Posterior vena cava (tissue), 2 donors: Measurements from ENCODE around the gene AKAP9. TPM values are rescaled to one million over a fixed set of nuclear protein-coding genes. Genes with fewer than 3 reads are reported as not detected.
"Not testable (repeated sequence)": the region's sequence is repeated elsewhere in the genome, so short reads cannot be mapped to it uniquely, and the experiment has no call there.

ENCODE experiments used
- DNase-seq: peaks from one replicate; pipeline ENCODE4 v3.0.0-alpha.2; 2020; ENCODE audit warnings: low spot score
- intact Hi-C, 2 donors: fragments of 100-400 bp; cut with DNase I; formaldehyde crosslinking; loops; one replicate each; pipeline versions ENCODE4 v1.14.1 to v1.14.2; 2022 to 2023
- total RNA-seq, 2 donors: library from RNA; stranded (reverse); fragmentation: NEBNext Ultra II Directional; extraction: Animal tissue kit (Norgen Biotek cat#: 25700); gene quantifications; one replicate each; pipeline ENCODE4 v1.2.1, GENCODE V29; 2021
- donor health status: DM: yes; HTN: yes; CAD: no.
- donor health status: DM: yes; HTN: yes; CAD: no.

Gene AKAP9
- total RNA-seq, 2 donors from 2014 or later, result 45.1 to 46.9 TPM

DNA sequence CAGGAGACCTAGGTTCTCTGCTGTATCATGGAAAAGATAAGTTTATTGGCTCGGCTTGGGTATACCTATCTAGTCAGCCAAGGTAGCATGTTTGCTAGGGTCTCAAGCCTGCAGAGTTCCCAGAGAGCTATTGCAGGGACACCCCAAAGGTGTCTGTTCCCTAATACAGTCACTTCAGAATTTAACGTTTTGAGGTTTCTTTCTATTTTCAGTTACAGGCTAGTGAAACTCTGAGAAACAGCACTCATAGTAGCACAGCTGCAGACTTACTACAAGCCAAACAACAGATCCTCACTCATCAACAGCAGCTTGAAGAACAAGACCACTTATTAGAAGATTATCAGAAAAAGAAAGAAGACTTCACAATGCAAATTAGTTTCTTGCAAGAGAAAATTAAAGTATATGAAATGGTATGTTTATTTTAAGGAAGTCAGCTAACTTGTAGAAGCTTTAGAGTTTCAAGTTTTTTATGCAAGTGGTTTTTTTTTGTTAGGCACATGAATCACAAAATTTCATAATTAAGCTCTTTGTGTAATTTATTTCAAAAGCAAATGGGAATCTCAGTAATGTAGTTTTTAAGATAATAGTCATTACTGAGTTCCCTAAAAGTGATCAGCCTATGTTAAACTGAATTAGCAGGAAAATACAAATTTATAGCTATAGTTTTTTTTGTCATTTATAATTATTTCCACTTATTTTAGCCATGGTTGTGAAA lies 54.9 kb downstream of the AKAP9 start:
- intact Hi-C loops, result no loop called here
- DNase-seq, result no peak

DNA sequence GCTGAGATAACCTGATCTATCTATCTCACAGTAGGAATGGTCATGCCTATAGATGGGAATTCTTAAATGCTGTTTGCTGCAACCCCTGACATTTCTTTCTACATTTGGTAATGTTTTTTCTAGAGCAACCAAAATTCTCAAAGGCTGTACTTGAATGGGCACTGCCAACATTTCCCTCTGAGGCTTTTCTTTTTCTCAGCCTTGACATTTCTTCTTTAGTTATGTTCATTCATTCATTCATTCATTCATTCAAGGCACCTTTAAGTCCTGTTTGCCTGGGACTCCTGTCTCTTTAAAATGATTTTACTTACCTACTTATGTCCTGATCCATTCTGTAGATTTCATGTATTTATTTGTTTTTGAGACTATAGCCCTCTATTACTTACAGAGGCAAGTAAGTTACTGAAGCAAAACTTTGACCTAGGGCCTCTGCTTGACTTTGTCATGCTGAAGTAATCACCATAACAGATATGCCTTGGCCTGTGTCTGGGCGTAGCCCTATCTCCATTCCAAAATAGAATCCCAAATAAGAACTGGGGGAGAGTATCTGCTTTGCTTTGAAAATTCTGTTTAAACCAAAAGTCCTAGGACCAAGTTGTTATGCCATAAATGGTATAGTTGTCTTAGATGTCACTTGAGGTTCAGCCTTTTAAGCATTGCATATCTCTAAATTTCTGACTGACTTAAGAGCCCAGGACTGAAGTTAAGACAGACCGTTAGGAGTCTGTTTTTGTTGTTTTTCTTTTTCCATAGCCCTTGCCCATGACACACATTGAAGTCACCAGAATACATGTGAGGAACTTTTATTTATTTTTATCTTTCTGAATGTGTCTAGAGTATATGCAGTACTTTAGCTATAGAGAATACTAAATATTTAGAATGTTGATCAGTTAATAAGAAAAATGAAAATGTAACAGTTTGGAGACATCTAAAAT lies 59.2 kb downstream of the AKAP9 start:
- DNase-seq, result no peak
- intact Hi-C loops, result no loop called here

DNA sequence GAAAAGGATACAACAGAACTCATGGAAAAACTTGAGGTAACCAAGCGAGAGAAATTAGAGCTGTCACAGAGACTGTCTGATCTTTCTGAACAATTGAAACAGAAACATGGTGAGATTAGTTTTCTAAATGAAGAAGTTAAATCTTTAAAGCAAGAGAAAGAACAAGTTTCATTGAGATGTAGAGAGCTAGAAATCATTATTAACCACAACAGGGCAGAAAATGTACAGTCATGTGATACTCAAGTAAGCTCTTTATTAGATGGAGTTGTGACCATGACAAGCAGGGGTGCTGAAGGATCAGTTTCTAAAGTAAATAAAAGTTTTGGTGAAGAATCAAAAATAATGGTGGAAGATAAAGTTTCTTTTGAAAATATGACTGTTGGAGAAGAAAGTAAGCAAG lies 62.1 kb downstream of the AKAP9 start:
- intact Hi-C loops, result no loop called here
- no peak for DNase-seq

- intact Hi-C loops, result no loop called here
- DNase-seq, result no peak
Observed at GRCh38 chr7:92006046-92006445, 65.4 kb downstream of the AKAP9 start.

DNA sequence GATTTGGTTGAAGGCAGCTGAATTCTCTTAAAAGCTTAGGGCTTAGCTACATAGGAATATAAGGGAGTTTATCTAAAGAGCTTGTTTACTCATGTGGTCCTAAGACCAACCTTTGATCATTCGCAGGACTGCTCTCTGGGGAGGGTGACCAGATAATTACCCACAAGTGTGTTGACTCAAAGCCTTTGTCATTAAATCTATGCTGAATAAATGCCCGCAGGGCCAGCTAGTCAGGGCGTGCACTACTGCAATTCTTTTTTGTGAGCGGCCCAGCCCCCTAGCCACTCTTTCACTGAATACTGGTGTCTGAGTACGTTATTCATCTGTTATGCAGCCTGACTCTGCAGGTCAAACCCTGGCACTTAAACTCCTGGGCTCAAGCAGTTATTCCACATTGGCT lies 69.6 kb downstream of the AKAP9 start:
- no peak for DNase-seq

DNA sequence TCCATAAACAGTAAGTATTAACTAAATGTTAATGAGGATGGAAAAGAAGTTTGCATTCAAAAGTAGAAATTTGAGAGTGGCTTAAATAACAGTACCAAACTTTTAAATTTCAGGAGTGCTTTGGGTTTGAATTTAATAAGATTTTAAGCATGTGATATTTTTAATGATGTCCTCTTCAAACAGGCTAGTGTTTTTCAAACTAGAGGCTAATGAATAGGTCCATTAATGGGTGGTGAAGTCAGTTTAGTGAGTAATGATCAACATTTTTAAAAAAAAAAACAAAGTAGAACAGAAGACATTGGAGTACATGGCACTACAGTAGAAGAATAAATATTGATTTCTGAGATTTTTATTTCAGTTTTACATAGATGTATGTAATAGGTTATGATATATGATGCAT lies 72.9 kb downstream of the AKAP9 start:
- no peak for DNase-seq
- intact Hi-C loops, result no loop called here

More for the DNA sequence above, 69.6 kb downstream of the AKAP9 start:
- intact Hi-C loops, result no loop called here

DNA sequence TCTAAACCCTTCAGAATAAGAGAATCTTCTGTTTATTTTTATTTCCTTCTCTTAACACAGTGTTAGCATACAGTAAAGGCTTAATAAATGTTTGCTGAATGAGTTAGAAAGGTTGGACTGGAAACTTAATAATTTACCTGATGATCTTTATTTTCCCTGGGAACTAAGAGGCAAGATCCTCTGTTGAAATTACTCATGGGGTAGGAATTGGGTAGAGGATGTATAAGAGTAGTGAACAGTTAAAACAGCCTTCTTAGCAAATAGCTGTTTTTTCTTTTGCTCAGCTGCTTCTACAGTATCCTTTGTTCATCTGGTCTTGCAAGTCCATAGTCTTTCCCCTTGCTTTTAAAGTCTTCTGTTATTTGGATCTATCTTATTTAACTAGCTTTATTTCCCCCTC lies 80.0 kb downstream of the AKAP9 start:
- DNase-seq, result no peak
- intact Hi-C loops, result no loop called here

GRCh38 chr7:92025260-92025659 lies 84.6 kb downstream of the AKAP9 start:
- intact Hi-C loops, result no loop called here
- DNase-seq, result no peak

DNA sequence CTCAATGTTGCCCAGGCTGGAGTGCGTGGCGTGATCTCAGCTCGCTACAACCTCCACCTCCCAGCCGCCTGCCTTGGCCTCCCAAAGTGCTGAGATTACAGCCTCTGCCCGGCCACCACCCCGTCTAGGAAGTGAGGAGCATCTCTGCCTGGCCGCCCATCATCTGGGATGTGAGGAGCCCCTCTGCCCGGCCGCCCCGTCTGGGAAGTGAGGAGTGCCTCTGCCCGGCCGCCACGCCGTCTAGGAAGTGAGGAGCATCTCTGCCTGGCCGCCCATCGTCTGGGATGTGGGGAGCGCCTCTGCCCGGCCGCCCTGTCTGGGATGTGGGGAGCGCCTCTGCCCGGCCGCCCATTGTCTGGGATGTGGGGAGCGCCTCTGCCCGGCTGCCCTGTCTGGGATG lies 86.0 kb downstream of the AKAP9 start:
- DNase-seq, intact Hi-C loops: not testable (repeated sequence)

DNA sequence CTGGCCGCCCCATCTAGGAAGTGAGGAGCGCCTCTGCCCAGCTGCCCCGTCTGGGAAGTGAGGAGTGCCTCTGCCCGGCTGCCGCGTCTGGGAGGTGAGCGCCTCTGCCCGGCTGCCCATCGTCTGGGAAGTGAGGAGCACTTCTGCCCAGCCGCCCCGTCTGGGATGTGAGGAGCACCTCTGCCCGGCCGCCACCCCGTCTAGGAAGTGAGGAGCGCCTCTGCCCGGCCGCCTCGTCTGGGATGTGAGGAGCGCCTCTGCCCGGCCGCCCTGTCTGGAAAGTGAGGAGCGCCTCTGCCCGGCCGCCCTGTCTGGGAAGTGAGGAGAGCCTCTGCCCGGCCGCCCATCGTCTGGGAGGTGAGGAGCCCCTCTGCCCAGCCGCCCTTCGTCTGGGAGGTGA lies 86.5 kb downstream of the AKAP9 start:
- intact Hi-C loops, DNase-seq: not testable (repeated sequence)

- DNase-seq, result no peak
- intact Hi-C loops, result no loop called here
Observed at GRCh38 chr7:92028226-92028625, 87.6 kb downstream of the AKAP9 start.

DNA sequence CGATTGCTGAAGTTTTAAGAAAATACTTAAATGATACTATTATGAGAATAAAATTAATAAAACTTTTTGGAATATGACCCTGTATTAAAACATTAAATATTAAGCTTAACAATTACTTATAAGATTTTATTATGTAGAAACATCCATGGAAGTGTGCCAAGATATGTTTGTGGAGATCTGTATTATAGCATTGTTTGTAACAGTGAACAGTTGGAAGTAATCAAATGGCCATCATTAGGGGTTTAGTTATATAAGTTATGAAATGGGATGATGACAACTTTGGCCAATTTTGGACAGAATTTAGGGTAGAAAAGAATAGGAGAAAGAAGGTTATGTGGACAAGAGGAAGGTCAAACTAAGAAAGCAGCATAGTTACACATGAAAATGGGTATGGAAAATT lies 88.0 kb downstream of the AKAP9 start:
- intact Hi-C loops, result no loop called here
- DNase-seq, result no peak

DNA sequence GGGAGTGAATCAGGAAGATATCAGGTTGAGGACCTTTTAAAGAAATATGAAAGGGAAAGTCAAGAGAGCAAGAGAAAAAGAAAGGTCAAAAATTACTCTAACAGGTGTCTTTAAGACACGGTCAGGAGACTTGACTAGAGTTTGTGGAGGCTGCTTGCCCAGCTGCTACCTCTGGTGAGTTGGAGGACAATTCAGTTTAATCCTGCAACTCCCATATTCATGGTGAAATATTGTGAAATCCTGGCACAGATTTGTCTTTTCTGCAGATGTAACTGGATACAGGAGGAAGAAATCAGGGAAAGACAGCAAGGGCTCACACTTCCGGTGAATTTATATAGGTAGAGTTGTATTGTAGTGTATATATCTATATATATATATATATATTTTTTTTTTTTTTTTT lies 93.5 kb downstream of the AKAP9 start:
- no peak for DNase-seq

DNA sequence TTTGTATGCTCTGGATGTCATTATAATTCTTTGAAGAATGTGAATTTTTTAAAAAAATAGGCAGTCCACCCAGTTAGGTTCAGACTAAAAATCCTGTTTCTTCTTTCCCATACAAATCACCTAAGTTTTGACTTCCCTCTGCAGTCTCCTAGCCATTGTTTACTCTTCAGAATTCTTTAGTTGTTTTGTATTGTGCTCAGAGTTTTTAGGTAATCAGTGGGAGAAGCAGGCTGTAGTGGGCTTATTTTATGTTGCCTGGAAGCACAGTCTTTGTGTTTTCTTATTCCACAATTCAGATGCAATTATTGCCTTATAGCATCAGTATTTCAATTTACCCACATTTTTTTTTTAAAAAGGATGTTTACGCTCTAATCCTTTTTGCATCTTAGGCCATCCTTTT lies 94.9 kb downstream of the AKAP9 start:
- intact Hi-C loops, result no loop called here
- no peak for DNase-seq

More for the DNA sequence above, 93.5 kb downstream of the AKAP9 start:
- intact Hi-C loops, result no loop called here

DNA sequence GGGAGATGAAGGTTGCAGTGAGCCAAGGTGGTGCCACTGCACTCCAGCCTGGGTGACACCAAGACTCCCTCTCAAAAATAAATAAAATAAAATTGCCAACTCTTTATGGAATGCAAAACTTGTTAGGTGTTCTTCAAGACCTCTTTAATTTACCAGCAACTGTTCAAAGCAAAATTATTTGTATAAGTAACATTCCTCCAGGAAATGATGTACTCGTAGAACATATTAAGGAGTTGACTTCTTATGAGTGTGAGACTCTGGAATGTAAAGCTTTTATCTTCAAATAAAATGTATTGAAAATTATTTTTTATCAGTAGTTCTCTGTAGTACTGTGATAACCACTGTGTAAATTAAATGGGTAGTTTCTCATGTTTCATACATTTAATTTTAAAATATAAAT lies 99.2 kb downstream of the AKAP9 start:
- intact Hi-C loops, result no loop called here
- no peak for DNase-seq

DNA sequence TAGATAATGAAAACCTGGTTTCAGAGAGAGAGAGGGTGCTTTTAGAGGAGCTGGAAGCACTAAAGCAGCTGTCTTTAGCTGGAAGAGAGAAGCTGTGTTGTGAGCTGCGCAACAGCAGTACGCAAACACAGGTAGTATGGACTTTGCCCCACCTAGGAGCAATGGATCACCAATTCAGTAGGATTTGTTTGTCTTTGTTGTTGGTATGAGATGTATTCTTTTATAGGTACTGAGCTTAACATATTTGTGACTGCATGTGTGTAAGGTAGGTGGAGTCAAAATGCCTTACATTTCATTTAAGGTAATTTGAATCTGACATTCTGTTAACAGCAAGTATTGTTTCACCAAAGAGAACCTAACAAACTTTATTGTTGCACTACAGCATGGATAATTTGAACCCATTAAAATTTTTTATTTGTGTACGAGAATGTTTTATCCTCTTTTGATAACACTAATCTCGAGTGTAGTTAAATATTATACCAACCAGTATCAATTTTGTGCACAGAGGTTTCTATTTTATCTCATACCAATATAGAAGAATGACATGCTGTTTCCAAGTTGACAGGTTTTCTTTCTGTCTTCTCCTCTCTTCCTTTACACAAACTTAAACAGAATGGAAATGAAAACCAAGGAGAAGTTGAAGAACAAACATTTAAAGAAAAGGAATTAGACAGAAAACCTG lies 101.5 kb downstream of the AKAP9 start:
- intact Hi-C loops, result no loop called here
- no peak for DNase-seq

DNA sequence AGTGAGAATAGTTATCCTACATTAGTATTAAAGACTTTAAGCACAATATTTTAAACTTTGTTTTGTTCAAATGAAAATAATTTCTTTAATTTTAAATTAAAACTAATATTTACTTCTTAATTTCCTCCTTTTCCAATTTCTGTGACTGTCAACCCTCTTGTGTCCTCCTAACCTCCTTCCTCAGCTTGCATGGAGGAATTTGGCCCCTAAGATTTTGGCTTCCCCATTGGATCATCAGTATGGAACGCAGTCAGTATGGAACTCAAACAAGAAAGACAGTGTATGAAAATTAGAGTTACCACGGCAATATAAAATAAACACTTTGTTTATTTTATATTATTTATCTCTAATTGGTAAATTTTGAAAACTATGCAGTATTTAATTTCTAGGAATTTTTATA lies 102.4 kb downstream of the AKAP9 start:
- intact Hi-C loops, result no loop called here

DNA sequence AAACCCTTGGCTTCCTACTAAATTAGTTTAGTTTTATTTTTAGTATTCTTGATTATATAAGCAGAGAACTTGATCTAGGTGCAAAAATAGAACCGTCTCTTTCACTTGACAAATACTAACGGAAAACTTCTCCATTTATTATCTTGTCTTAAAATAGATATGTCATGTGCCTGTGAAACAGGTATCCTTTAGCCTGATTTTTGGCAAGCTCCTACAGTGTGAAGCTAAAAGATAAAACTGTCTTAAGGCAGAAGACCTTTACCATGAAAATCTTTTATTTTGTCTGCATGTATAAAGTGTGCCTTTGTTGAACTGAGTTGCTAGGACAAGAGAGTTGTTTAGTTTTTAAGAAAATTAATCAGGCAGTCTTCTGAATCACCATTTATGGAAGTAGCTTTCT lies 103.0 kb downstream of the AKAP9 start:
- intact Hi-C loops, result no loop called here
- DNase-seq, result no peak

More for the DNA sequence above, 102.4 kb downstream of the AKAP9 start:
- no peak for DNase-seq

DNA sequence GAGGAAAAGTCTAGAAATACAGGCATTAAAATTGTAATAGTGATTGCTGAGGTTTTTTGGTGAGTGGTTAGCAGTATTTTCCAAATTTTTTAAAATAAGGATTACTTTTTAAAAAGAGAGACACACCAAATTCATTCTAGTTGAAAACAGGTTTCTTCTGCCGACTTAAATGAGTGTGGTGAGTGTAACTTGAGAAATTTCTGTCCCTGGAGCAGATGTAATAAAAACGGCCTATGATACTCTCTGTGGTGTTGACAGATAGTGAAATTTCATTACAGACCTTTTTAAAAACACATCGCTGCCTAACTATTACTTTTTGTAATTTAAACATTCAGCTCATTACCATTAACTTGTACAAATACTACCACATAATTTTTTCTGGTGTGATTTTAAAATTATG lies 103.5 kb downstream of the AKAP9 start:
- no peak for DNase-seq
- intact Hi-C loops, result no loop called here

DNA sequence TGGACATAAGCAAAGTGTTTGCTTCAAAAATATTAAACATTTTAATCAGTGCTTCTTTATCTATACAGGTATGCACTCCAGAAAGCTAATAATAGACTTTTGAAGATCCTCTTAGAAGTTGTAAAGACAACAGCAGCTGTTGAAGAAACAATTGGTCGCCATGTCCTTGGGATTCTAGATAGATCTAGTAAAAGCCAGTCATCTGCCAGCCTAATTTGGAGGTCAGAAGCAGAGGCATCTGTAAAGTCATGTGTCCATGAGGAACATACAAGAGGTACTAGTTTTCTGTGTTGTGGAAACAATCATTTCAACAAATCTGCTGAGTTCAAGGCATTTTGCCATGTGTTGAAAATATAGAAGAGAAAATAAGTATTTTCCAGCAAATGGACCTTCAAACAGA lies 104.3 kb downstream of the AKAP9 start:
- DNase-seq, result no peak
- intact Hi-C loops, result no loop called here
